SK-N-SH (cell line): Measurements from ENCODE around the gene CLEC16A. TPM values are rescaled to one million over a fixed set of nuclear protein-coding genes. Genes with fewer than 3 reads are reported as not detected.

Experiments
- CTCF ChIA-PET: fragments of 300-600, 350-600 bp; formaldehyde crosslinking; extraction: SDS; loops from one replicate; lab custom pipeline; 2021; lab: Yijun Ruan, JAX
- POLR2A ChIA-PET: fragments of 350-600 bp; sonication (Branson Sonifier 250); formaldehyde crosslinking; extraction: SDS; loops from one replicate; lab custom pipeline; 2020; ENCODE audit warnings: antibody characterized with exemption, inconsistent platforms; lab: Yijun Ruan, JAX
- DNase-seq: peaks from one replicate; pipeline ENCODE4 v3.0.0; 2012
- H2AFZ ChIP-seq: fragments of 200-600 bp; sonication (generic); 2 replicates; pipeline ENCODE4 v1.8.1; 2016; ENCODE audit warnings: antibody characterized with exemption, mild to moderate bottlenecking, low read depth
- H3F3A ChIP-seq: fragments of 200-600 bp; sonication (generic); replicated peaks from 2 replicates; pipeline ENCODE3; 2016; ENCODE audit warnings: antibody characterized with exemption, mild to moderate bottlenecking; ENCODE audit not compliant: insufficient read depth
- H3K27ac ChIP-seq, 2 experiments: fragments of 200-500 bp in 1 of 2; fragments of 200-600 bp in 1 of 2; sonication (Bioruptor generic) in 1 of 2; sonication (generic), shearing (Covaris generic) in 1 of 2; 2 replicates each; pipeline versions ENCODE4 v1.5.1 to v1.6.1; 2014 to 2016; ENCODE audit warnings: low read depth in 2 of 2, inconsistent platforms in 1 of 2, low read length in 1 of 2, mild to moderate bottlenecking in 1 of 2, mixed read lengths in 1 of 2
- H3K27me3 ChIP-seq: fragments of 200-600 bp; sonication (generic), shearing (Covaris generic); 2 replicates; pipeline ENCODE4 v1.6.1; 2016; ENCODE audit warnings: mixed run types; ENCODE audit not compliant: insufficient read depth
- H3K36me3 ChIP-seq, 2 experiments: fragments of 200-500 bp in 1 of 2; fragments of 200-600 bp in 1 of 2; sonication (Bioruptor generic) in 1 of 2; sonication (generic) in 1 of 2; replicated peaks in 1 of 2; 2 replicates each; pipeline versions ENCODE3 to v1.5.1; 2014 to 2016; ENCODE audit warnings: low read length in 1 of 2, mild to moderate bottlenecking in 1 of 2; ENCODE audit not compliant: insufficient read depth in 2 of 2, control insufficient read depth in 1 of 2
- H3K4me1 ChIP-seq, 2 experiments: fragments of 200-500 bp in 1 of 2; fragments of 200-600 bp in 1 of 2; sonication (Bioruptor generic) in 1 of 2; sonication (generic), shearing (Covaris generic) in 1 of 2; 2 replicates each; pipeline versions ENCODE4 v1.5.1 to v1.6.1; 2014 to 2016; ENCODE audit warnings: low read depth in 1 of 2, low read length in 1 of 2, mixed run types in 1 of 2; ENCODE audit not compliant: insufficient read depth in 2 of 2, control insufficient read depth in 1 of 2
- H3K4me2 ChIP-seq: fragments of 200-600 bp; sonication (generic), shearing (Covaris generic); 2 replicates; pipeline ENCODE4 v1.6.1; 2017; ENCODE audit warnings: mixed run types
- H3K4me3 ChIP-seq, 2 experiments: fragments of 200-500 bp in 1 of 2; fragments of 200-600 bp in 1 of 2; sonication (Bioruptor generic) in 1 of 2; sonication (generic), shearing (Covaris generic) in 1 of 2; 2 replicates each; pipeline versions ENCODE4 v1.5.1 to v1.8.1; 2014 to 2016; ENCODE audit warnings: low read depth in 2 of 2, inconsistent platforms in 1 of 2, low read length in 1 of 2, mild to moderate bottlenecking in 1 of 2, mixed read lengths in 1 of 2, moderate library complexity in 1 of 2
- H3K79me2 ChIP-seq: fragments of 200-600 bp; sonication (generic); 2 replicates; pipeline ENCODE4 v1.8.1; 2017; ENCODE audit warnings: mild to moderate bottlenecking; ENCODE audit not compliant: insufficient read depth
- H3K9ac ChIP-seq: fragments of 200-600 bp; sonication (generic); 2 replicates; pipeline ENCODE4 v1.6.1; 2017; ENCODE audit warnings: mixed run types
- H3K9me2 ChIP-seq: fragments of 200-600 bp; sonication (generic); 2 replicates; pipeline ENCODE4 v1.6.1; 2017; ENCODE audit warnings: mixed run types
- H3K9me3 ChIP-seq: fragments of 200-600 bp; sonication (generic); 2 replicates; pipeline ENCODE4 v1.6.1; 2017; ENCODE audit warnings: mixed run types, mild to moderate bottlenecking, moderate library complexity
- H4K20me1 ChIP-seq: fragments of 200-600 bp; sonication (generic); 2 replicates; pipeline ENCODE4 v1.6.1; 2017; ENCODE audit warnings: mild to moderate bottlenecking, mixed run types; ENCODE audit not compliant: insufficient read depth
- ELF1 ChIP-seq: IDR thresholded peaks from 2 replicates; pipeline ENCODE4 v1.4.0; 2012
- EP300 ChIP-seq, 2 experiments: IDR thresholded peaks; 2 replicates each; pipeline versions ENCODE4 v1.4.0 to v1.6.1; 2012; ENCODE audit warnings: borderline replicate concordance in 1 of 2, low read depth in 1 of 2, low read length in 1 of 2
- EZH2phosphoT487 ChIP-seq: fragments of 200-600 bp; sonication (generic); IDR thresholded peaks from 2 replicates; pipeline ENCODE4 v1.6.1; 2017; ENCODE audit warnings: low read depth, mixed run types, mild to moderate bottlenecking, antibody characterized with exemption, moderate library complexity, borderline replicate concordance
- FOXM1 ChIP-seq: IDR thresholded peaks from 2 replicates; pipeline ENCODE4 v1.4.0; 2012; ENCODE audit warnings: low read depth, mild to moderate bottlenecking
- GABPA ChIP-seq: IDR thresholded peaks from 2 replicates; pipeline ENCODE4 v1.4.0; 2012; ENCODE audit warnings: low read depth, mild to moderate bottlenecking
- GATA2 ChIP-seq: sonication (generic); formaldehyde crosslinking; IDR thresholded peaks from 2 replicates; pipeline ENCODE4 v1.5.0; 2020; ENCODE audit warnings: mild to moderate bottlenecking, missing genetic modification reagents
- JUND ChIP-seq: IDR thresholded peaks from 2 replicates; pipeline ENCODE4 v1.4.0; 2012
- MEF2A ChIP-seq: IDR thresholded peaks from 2 replicates; pipeline ENCODE4 v1.4.0; 2012; ENCODE audit warnings: low read depth, borderline replicate concordance
- NFIC ChIP-seq: IDR thresholded peaks from 2 replicates; pipeline ENCODE4 v1.4.0; 2012; ENCODE audit warnings: borderline replicate concordance
- POLR2AphosphoS5 ChIP-seq: IDR thresholded peaks from 2 replicates; pipeline ENCODE4 v1.6.1; 2012; ENCODE audit warnings: low read depth, low read length
- RAD21 ChIP-seq: IDR thresholded peaks from 2 replicates; pipeline ENCODE4 v1.6.1; 2012; ENCODE audit warnings: mild to moderate bottlenecking, low read length
- RFX5 ChIP-seq: IDR thresholded peaks from 2 replicates; pipeline ENCODE4 v1.6.1; 2012; ENCODE audit warnings: mild to moderate bottlenecking, improper control_type of control experiment, low read length
- SMC3 ChIP-seq: IDR thresholded peaks from 2 replicates; pipeline ENCODE4 v1.6.1; 2012; ENCODE audit warnings: low read depth, low read length, improper control_type of control experiment
- TEAD4 ChIP-seq: IDR thresholded peaks from 2 replicates; pipeline ENCODE4 v1.4.0; 2012; ENCODE audit warnings: mild to moderate bottlenecking, borderline replicate concordance; ENCODE audit not compliant: insufficient read depth
- YY1 ChIP-seq: IDR thresholded peaks from 2 replicates; pipeline ENCODE4 v1.4.0; 2012; ENCODE audit warnings: low read depth, mild to moderate bottlenecking
- WGBS: methylation state at CpG from one replicate; pipeline ENCODE4 v1.1.6; 2017; ENCODE audit warnings: low lambda C conversion rate; 5-methylcytosine and 5-hydroxymethylcytosine counted together
- polyA plus RNA-seq, 3 experiments: library from polyadenylated mRNA; depleted of rRNA; stranded (reverse); fragments of >200 nt; gene quantifications; 2 replicates each; pipeline ENCODE4 v1.2.3, GENCODE V29; 2012
- TF ChIP-seq, protein P1 (sequence below): IDR thresholded peaks from 2 replicates; pipeline ENCODE4; 2012
- TF ChIP-seq, protein P2 (sequence below): IDR thresholded peaks from 2 replicates; pipeline ENCODE4 v1.4.0; 2012; ENCODE audit warnings: low read depth, borderline replicate concordance
- TF ChIP-seq, protein P3 (sequence below): fragments of 150-350 bp; IDR thresholded peaks from 2 replicates; pipeline ENCODE4 v1.6.1; 2017; ENCODE audit warnings: antibody characterized with exemption, low read length, low read depth, borderline replicate concordance
- TF ChIP-seq, protein P4 (sequence below): fragments of 150-350 bp; IDR thresholded peaks from 2 replicates; pipeline ENCODE4 v1.6.1; 2016; ENCODE audit warnings: mild to moderate bottlenecking, low read depth, low read length

CLEC16A gene
- polyA plus RNA-seq, 1 of the 3 experiments (the other 2 are of a cell fraction) = 13.7 TPM

DNA sequence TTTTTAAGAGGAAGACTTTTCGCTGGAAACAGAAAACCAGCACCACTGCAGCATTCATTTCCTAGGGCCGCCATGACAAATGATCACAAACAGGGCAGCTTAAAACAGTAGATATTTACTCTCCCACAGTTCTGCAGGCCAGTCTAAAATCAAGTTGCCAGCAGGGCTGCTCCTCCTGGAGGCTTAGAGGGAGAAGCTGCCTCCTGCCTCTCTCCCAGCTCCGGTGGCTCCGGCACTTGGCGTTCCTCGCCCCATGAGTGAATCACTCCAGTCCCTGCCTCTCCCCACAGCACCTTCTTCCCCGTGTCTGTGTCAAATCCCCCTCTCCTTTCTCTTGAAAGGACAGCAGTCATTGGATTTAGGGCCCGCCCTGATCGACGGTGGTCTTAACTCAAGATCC lies 239.6 kb downstream of the CLEC16A start:
- POLR2A ChIA-PET = no interaction called here

More for the DNA sequence above, 239.6 kb downstream of the CLEC16A start:
- DNase-seq = no peak
- H4K20me1 ChIP-seq = no peaks in the 10 kb centered on the region
- H3K27ac ChIP-seq = no peak overlapping the region
- H3F3A ChIP-seq = no peaks in the 10 kb centered on the region
- H3K4me2 ChIP-seq = no peak overlapping the region
- H3K36me3 ChIP-seq = peaks cover 0 to 4% of the 10 kb centered on the region in 2 experiments
- no peaks in the 10 kb centered on the region for H3K9me2 ChIP-seq
- H3K9me3 ChIP-seq = no peaks in the 10 kb centered on the region
- no peaks in the 10 kb centered on the region for H3K79me2 ChIP-seq
- TF ChIP-seq, protein P1, sequence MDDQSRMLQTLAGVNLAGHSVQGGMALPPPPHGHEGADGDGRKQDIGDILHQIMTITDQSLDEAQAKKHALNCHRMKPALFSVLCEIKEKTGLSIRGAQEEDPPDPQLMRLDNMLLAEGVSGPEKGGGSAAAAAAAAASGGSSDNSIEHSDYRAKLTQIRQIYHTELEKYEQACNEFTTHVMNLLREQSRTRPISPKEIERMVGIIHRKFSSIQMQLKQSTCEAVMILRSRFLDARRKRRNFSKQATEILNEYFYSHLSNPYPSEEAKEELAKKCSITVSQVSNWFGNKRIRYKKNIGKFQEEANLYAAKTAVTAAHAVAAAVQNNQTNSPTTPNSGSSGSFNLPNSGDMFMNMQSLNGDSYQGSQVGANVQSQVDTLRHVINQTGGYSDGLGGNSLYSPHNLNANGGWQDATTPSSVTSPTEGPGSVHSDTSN = no peak
- no peak for TF ChIP-seq TEAD4
- TF ChIP-seq SMC3 = no peak
- no peak for TF ChIP-seq EZH2phosphoT487
- no peak for TF ChIP-seq MEF2A
- TF ChIP-seq RFX5 = no peak
- no peak for TF ChIP-seq NFIC
- TF ChIP-seq EP300 (IDR thresholded peaks at IDR 0.05; ENCODE audit: borderline replicate concordance in 1 of 2, low read depth in 1 of 2, low read length in 1 of 2) = no peak
- no peak for TF ChIP-seq YY1
- TF ChIP-seq ELF1 = no peak
- TF ChIP-seq, protein P2, sequence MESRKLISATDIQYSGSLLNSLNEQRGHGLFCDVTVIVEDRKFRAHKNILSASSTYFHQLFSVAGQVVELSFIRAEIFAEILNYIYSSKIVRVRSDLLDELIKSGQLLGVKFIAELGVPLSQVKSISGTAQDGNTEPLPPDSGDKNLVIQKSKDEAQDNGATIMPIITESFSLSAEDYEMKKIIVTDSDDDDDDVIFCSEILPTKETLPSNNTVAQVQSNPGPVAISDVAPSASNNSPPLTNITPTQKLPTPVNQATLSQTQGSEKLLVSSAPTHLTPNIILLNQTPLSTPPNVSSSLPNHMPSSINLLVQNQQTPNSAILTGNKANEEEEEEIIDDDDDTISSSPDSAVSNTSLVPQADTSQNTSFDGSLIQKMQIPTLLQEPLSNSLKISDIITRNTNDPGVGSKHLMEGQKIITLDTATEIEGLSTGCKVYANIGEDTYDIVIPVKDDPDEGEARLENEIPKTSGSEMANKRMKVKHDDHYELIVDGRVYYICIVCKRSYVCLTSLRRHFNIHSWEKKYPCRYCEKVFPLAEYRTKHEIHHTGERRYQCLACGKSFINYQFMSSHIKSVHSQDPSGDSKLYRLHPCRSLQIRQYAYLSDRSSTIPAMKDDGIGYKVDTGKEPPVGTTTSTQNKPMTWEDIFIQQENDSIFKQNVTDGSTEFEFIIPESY = no peak
- TF ChIP-seq GABPA = no peak
- TF ChIP-seq, protein P3, sequence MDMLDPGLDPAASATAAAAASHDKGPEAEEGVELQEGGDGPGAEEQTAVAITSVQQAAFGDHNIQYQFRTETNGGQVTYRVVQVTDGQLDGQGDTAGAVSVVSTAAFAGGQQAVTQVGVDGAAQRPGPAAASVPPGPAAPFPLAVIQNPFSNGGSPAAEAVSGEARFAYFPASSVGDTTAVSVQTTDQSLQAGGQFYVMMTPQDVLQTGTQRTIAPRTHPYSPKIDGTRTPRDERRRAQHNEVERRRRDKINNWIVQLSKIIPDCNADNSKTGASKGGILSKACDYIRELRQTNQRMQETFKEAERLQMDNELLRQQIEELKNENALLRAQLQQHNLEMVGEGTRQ = no peak
- TF ChIP-seq JUND = no peak
- no peak for TF ChIP-seq RAD21
- no peak for TF ChIP-seq POLR2AphosphoS5
- TF ChIP-seq GATA2 = no peak
- no peak for TF ChIP-seq FOXM1
- TF ChIP-seq, protein P4, sequence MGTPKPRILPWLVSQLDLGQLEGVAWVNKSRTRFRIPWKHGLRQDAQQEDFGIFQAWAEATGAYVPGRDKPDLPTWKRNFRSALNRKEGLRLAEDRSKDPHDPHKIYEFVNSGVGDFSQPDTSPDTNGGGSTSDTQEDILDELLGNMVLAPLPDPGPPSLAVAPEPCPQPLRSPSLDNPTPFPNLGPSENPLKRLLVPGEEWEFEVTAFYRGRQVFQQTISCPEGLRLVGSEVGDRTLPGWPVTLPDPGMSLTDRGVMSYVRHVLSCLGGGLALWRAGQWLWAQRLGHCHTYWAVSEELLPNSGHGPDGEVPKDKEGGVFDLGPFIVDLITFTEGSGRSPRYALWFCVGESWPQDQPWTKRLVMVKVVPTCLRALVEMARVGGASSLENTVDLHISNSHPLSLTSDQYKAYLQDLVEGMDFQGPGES = no peak
- H3K27me3 ChIP-seq = no peaks in the 10 kb centered on the region
- 91% methylated on average over 10 of the region's 10 CpGs for WGBS
- H3K4me3 ChIP-seq = no peak overlapping the region
- peaks cover 0 to 6% of the 10 kb centered on the region in 2 experiments; a peak in 1 of 4 replicates for H3K4me1 ChIP-seq
- no peak overlapping the region for H2AFZ ChIP-seq
- H3K9ac ChIP-seq = no peak overlapping the region
- CTCF ChIA-PET = interaction anchor here (0.7 to 2.1 kb wide), 6 partner anchors 34 to 230 kb away, joined by 3 to 4 read pairs (median 4); partner anchors contain the start of gene SOCS1
